Femur (tissue), 1 donor: ENCODE measurements around the gene C14orf93.
A peak's percentile ranks its signal among the peaks of the same experiment; 100 is the strongest.
"Not testable (repeated sequence)": the region's sequence is repeated elsewhere in the genome, so short reads cannot be mapped to it uniquely, and the experiment has no call there.

Source experiments
- DNase-seq: peaks from one replicate; pipeline ENCODE4 v3.0.0-alpha.2; 2017

C14orf93 gene

GRCh38 chr14:23018107-23018506 is 8.2 kb upstream of the C14orf93 start:
- no peak for DNase-seq

GRCh38 chr14:23017091-23017490 is 7.1 kb upstream of the C14orf93 start:
- DNase-seq: no peak

- no peak for DNase-seq
These were observed 5.7 kb upstream of the C14orf93 start for GRCh38 chr14:23015618-23016017.

GRCh38 chr14:23013749-23014054 is 3.8 kb upstream of the C14orf93 start:
- DNase-seq: not testable (repeated sequence)

- DNase-seq: no peak
These were observed 3.3 kb upstream of the C14orf93 start for GRCh38 chr14:23013054-23013748.

GRCh38 chr14:23009483-23009938 is 432 bp downstream of the C14orf93 start:
- DNase-seq: no peak

GRCh38 chr14:23008831-23009230 is 1.1 kb downstream of the C14orf93 start:
- no peak for DNase-seq

- peak; percentile 98 for DNase-seq
These were observed 3.2 kb downstream of the C14orf93 start for GRCh38 chr14:23006544-23007419.

- DNase-seq: no peak
These were observed 3.8 kb downstream of the C14orf93 start for GRCh38 chr14:23006188-23006534.

- DNase-seq: no peak
These were observed 4.3 kb downstream of the C14orf93 start for GRCh38 chr14:23005451-23006187.

- DNase-seq: not testable (repeated sequence)
These were observed 5.7 kb downstream of the C14orf93 start for GRCh38 chr14:23004274-23004673.

GRCh38 chr14:23002592-23002991 is 7.4 kb downstream of the C14orf93 start:
- DNase-seq: no peak

GRCh38 chr14:23000860-23001259 is 9.1 kb downstream of the C14orf93 start:
- DNase-seq: no peak

GRCh38 chr14:22998329-22999012 is 11.5 kb downstream of the C14orf93 start:
- no peak for DNase-seq

- no peak for DNase-seq
These were observed 12.1 kb downstream of the C14orf93 start for GRCh38 chr14:22997676-22998323.

GRCh38 chr14:22996768-22997654 is 12.9 kb downstream of the C14orf93 start:
- no peak for DNase-seq

- DNase-seq: no peak
These were observed 13.9 kb downstream of the C14orf93 start for GRCh38 chr14:22995889-22996625.

- DNase-seq: peak; percentile 50
These were observed 15.1 kb downstream of the C14orf93 start for GRCh38 chr14:22994762-22995275.

- no peak for DNase-seq
These were observed 16.4 kb downstream of the C14orf93 start for GRCh38 chr14:22993517-22993916.

- no peak for DNase-seq
These were observed 18.1 kb downstream of the C14orf93 start for GRCh38 chr14:22991852-22992251.
